ENCODE data around the gene GJB4. TPM values are rescaled to one million over a fixed set of nuclear protein-coding genes. Genes with fewer than 3 reads are reported as not detected.

GJB4 gene
- total and polyA plus RNA-seq, 12 donors: not detected

DNA sequence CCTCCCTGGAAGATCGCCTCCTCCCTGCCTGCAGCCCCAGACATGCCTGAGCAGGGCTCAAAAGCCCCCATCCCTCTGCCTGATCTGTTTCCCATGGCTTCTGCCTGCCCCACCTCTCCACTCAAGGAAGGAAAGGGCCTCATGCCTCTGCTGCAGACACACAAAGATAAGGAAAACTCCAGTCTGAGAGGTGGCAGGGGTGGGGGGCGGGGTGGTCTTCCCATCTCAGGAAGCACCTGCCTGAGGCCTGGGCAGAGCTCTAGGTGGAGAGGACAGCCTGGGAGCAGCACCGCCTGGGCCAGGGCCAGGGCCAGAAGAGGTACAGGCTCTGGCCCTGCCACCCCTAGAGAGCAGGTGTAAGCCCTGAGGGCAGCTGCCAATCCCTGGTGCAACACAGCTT, 17.4 kb downstream of the GJB4 start:
- DNase-seq (no peak), ATAC-seq (no peak)
- no peaks in the 10 kb centered on the region for H3K9me3 ChIP-seq
- H3K27ac ChIP-seq: no peak overlapping the region
- H3K4me3 ChIP-seq: no peak overlapping the region
- H3K27me3 ChIP-seq: peaks cover 10 to 81% (median 45%) of the 10 kb centered on the region in 7 donors
- H3K4me1 ChIP-seq: peaks cover 0 to 12% (median 10%) of the 10 kb centered on the region in 9 donors
- intact Hi-C loops (cut with DNase I): no loop called here
- no peaks in the 10 kb centered on the region for H3K36me3 ChIP-seq
- TF ChIP-seq, protein P1, sequence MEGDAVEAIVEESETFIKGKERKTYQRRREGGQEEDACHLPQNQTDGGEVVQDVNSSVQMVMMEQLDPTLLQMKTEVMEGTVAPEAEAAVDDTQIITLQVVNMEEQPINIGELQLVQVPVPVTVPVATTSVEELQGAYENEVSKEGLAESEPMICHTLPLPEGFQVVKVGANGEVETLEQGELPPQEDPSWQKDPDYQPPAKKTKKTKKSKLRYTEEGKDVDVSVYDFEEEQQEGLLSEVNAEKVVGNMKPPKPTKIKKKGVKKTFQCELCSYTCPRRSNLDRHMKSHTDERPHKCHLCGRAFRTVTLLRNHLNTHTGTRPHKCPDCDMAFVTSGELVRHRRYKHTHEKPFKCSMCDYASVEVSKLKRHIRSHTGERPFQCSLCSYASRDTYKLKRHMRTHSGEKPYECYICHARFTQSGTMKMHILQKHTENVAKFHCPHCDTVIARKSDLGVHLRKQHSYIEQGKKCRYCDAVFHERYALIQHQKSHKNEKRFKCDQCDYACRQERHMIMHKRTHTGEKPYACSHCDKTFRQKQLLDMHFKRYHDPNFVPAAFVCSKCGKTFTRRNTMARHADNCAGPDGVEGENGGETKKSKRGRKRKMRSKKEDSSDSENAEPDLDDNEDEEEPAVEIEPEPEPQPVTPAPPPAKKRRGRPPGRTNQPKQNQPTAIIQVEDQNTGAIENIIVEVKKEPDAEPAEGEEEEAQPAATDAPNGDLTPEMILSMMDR (IDR thresholded peaks at IDR 0.05): no peak
- 50 to 56% methylated on average over 3 of the region's 3 CpGs for WGBS, 2 donors

DNA sequence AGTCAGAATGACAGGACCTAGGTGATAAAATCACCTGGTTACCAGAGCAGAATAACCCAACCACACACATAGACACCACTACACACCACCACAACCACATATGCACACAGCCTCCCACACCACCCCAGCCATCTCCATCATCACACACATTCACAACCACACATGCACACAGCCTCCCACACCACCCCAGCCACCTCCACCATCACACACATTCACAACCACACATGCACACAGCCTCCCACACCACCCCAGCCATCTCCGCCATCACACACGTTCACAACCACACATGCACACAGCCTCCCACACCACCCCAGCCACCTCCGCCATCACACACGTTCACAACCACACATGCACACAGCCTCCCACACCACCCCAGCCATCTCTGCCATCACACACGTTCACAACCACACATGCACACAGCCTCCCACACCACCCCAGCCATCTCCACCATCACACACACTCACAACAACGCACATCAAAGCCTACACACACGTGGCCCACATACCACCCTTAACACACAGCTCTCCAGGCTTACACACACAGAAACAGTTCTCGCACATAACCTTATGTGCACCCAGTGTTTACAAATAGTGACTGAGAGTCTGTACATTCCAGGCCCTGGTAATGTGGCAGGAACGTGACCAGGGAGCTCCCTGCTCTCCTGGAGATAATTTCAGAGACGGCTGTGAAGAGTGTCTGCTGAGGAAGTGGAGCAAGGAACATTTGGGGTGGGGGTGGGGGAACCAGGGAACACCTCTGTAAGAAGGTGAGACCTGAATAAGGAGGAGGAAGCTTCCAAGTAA, 18.2 kb downstream of the GJB4 start:
- TF ChIP-seq, protein P1 (IDR thresholded peaks at IDR 0.05): no peak

DNA sequence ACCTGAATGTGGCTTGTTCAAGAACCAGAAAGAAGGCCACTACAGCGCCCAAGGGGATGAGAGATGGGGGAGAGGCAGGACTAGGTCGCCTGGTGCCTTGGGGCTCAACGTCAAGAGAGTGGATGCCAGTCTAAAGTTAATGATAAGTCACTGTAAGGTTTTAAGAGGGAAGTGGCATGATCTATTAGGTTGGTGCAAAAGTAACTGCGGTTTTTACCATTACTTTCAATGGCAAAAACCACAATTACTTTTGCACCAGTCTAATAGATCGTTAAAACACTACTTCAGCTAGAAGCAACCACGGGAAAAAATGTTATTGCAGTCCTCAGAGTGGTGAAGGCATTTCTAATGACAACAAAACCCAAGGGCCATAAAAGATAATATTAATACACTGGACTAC, 18.8 kb downstream of the GJB4 start:
- no peak overlapping the region for H3K27ac ChIP-seq
- no peaks in the 10 kb centered on the region for H3K9me3 ChIP-seq
- TF ChIP-seq, protein P1 (IDR thresholded peaks at IDR 0.05): no peak
- no peaks in the 10 kb centered on the region for H3K36me3 ChIP-seq
- H3K27me3 ChIP-seq: peaks cover 18 to 86% (median 60%) of the 10 kb centered on the region in 7 donors
- H3K4me1 ChIP-seq: peaks cover 0 to 16% (median 11%) of the 10 kb centered on the region in 9 donors
- WGBS, 2 donors: 76 to 80% methylated on average over 6 of the region's 6 CpGs
- ATAC-seq (no peak), DNase-seq (no peak)
- H3K4me3 ChIP-seq: no peak overlapping the region
- intact Hi-C loops (cut with DNase I): no loop called here

More for the DNA sequence above, 18.2 kb downstream of the GJB4 start:
- WGBS, 2 donors: 54 to 71% methylated on average over 10 of the region's 10 CpGs
- intact Hi-C loops (cut with DNase I): no loop called here
- peaks cover 0 to 16% (median 11%) of the 10 kb centered on the region in 9 donors for H3K4me1 ChIP-seq
- H3K27ac ChIP-seq: no peak overlapping the region
- no peak for ATAC-seq
- H3K9me3 ChIP-seq: no peaks in the 10 kb centered on the region
- peaks cover 18 to 89% (median 53%) of the 10 kb centered on the region in 7 donors for H3K27me3 ChIP-seq
- no peaks in the 10 kb centered on the region for H3K36me3 ChIP-seq
- H3K4me3 ChIP-seq: no peak overlapping the region
- no peak for DNase-seq

DNA sequence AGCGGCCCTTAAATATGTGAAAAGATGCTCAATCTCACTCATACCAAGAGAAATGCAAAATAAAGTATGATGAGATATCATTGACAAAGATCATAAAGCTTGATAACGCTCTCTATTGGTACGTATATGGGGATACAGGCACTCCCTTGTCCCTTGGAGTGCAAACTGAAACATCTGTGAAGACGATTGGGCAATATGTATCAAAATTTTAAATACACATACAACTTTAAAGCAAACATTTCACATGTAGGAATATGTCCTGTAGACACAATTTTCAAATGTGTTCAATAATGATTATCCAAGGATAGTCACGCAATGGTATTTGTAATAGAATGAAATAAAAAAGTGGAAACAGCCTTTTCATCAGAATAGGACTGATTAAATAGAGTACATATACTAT, 19.5 kb downstream of the GJB4 start:
- TF ChIP-seq, protein P1 (IDR thresholded peaks at IDR 0.05): no peak
- no peak for DNase-seq
- Histone ChIP-seq H3K27ac (no peak overlapping the region), H3K4me1 (peaks cover 0 to 16% (median 11%) of the 10 kb centered on the region in 9 donors), H3K9me3 (no peaks in the 10 kb centered on the region), H3K27me3 (peaks cover 18 to 87% (median 62%) of the 10 kb centered on the region in 7 donors), H3K4me3 (no peak overlapping the region), H3K36me3 (no peaks in the 10 kb centered on the region)
- WGBS, 2 donors: 88 to 93% methylated on average over 5 of the region's 5 CpGs
- intact Hi-C loops (cut with DNase I): no loop called here
- no peak for ATAC-seq

Measured in heart right ventricle (tissue), 16 donors.